HCT116 (cell line): ENCODE results near the gene P2RX3. TPM values are rescaled to one million over a fixed set of nuclear protein-coding genes. Genes with fewer than 3 reads are reported as not detected.
A peak's percentile ranks its signal among the peaks of the same experiment; 100 is the strongest.

Experiments
- ATAC-seq: fragments of 200-7000 bp; cut with Tn5 transposase; 2 replicates; pipeline ENCODE4 v1.9.1; 2020; ENCODE audit warnings: mild to moderate bottlenecking, moderate library complexity
- BruUV-seq: library from RNA; stranded (reverse); fragments of 400-500 nt; replicated peaks from 2 replicates; lab custom pipeline; 2021; lab: Mats Ljungman, UMichigan
- CTCF ChIA-PET: fragments of 300-600 bp; sonication (Branson Sonifier 250); formaldehyde crosslinking; loops from one replicate; lab custom pipeline; 2021; ENCODE audit warnings: antibody characterized with exemption; lab: Charles Lee
- POLR2A ChIA-PET: fragments of 300-600, 350-600 bp; sonication (Branson Sonifier 250); formaldehyde crosslinking; loops from one replicate; lab custom pipeline; 2021; ENCODE audit warnings: antibody characterized with exemption; lab: Charles Lee
- RAD21 ChIA-PET, 2 experiments: fragments of 300-600 bp; sonication (Branson Sonifier 250); formaldehyde crosslinking; loops; one replicate each; lab custom pipeline; 2023; ENCODE audit warnings: low total read pairs in 2 of 2; ENCODE audit not compliant: uncharacterized antibody in 2 of 2, unreplicated experiment in 2 of 2, low non-redundant PET in 1 of 2; lab: Charles Lee
- DNase-seq: peaks from one replicate; pipeline ENCODE4 v3.0.0-alpha.2; 2010; ENCODE audit warnings: low read depth, low spot score
- H2AFZ ChIP-seq: fragments of 200-600 bp; shearing (Covaris generic), sonication (generic); 2 replicates; pipeline ENCODE4 v1.6.1; 2017; ENCODE audit warnings: low read depth, mixed run types, mixed read lengths, antibody characterized with exemption, low read length; ENCODE audit not compliant: poor library complexity, severe bottlenecking
- H3K27ac ChIP-seq: 2 replicates; pipeline ENCODE4 v1.5.1; 2012; ENCODE audit warnings: low read depth, low read length
- H3K27me3 ChIP-seq: fragments of 200-600 bp; sonication (generic); 2 replicates; pipeline ENCODE4 v1.6.1; 2016; ENCODE audit warnings: mixed run types, low read length, mixed read lengths; ENCODE audit not compliant: insufficient read depth
- H3K36me3 ChIP-seq, 2 experiments: fragments of 200-500 bp in 1 of 2; fragments of 200-600 bp in 1 of 2; sonication (Bioruptor generic) in 1 of 2; sonication (generic) in 1 of 2; 2 replicates each; pipeline versions ENCODE4 v1.5.1 to v1.6.1; 2014 to 2016; ENCODE audit warnings: low read length in 2 of 2, inconsistent platforms in 1 of 2, mixed read lengths in 1 of 2, mixed run types in 1 of 2; ENCODE audit not compliant: insufficient read depth in 2 of 2, control insufficient read depth in 1 of 2
- H3K4me1 ChIP-seq, 2 experiments: fragments of 200-600 bp in 1 of 2; sonication (generic) in 1 of 2; 2 replicates each; pipeline versions ENCODE4 v1.5.1 to v1.6.1; 2012 to 2017; ENCODE audit warnings: low read length in 2 of 2, inconsistent platforms in 1 of 2, mild to moderate bottlenecking in 1 of 2, mixed read lengths in 1 of 2, mixed run types in 1 of 2, moderate library complexity in 1 of 2; ENCODE audit not compliant: insufficient read depth in 2 of 2, control insufficient read depth in 1 of 2
- H3K4me2 ChIP-seq: fragments of 200-600 bp; sonication (generic); 2 replicates; pipeline ENCODE4 v1.6.1; 2017; ENCODE audit warnings: mixed run types, low read length, mixed read lengths
- H3K4me3 ChIP-seq, 2 experiments: fragments of 200-600 bp in 1 of 2; sonication (generic) in 1 of 2; replicated peaks in 1 of 2; 2 replicates each; pipeline ENCODE4 v1.5.1; 2011 to 2016; ENCODE audit warnings: low read length in 2 of 2, control low read depth in 1 of 2, low read depth in 1 of 2, mild to moderate bottlenecking in 1 of 2, mixed read lengths in 1 of 2, mixed run types in 1 of 2
- H3K79me2 ChIP-seq: fragments of 200-600 bp; sonication (generic); 2 replicates; pipeline ENCODE4 v1.6.1; 2017; ENCODE audit warnings: mild to moderate bottlenecking, mixed run types, low read length, moderate library complexity, mixed read lengths; ENCODE audit not compliant: insufficient read depth
- H3K9ac ChIP-seq: fragments of 200-600 bp; sonication (generic); 2 replicates; pipeline ENCODE4 v1.6.1; 2016; ENCODE audit warnings: low read length, mixed read lengths
- H3K9me2 ChIP-seq: fragments of 200-600 bp; sonication (generic), shearing (Covaris generic); 2 replicates; pipeline ENCODE4 v1.6.1; 2017; ENCODE audit warnings: mixed run types, mild to moderate bottlenecking, moderate library complexity; ENCODE audit not compliant: insufficient read depth
- H3K9me3 ChIP-seq, 2 experiments: fragments of 200-500 bp in 1 of 2; fragments of 200-600 bp in 1 of 2; sonication (Bioruptor generic) in 1 of 2; sonication (generic) in 1 of 2; 2 replicates each; pipeline ENCODE4 v1.6.1; 2014 to 2017; ENCODE audit warnings: low read length in 2 of 2, mixed read lengths in 2 of 2, inconsistent platforms in 1 of 2, low read depth in 1 of 2, mild to moderate bottlenecking in 1 of 2, mixed run types in 1 of 2, moderate library complexity in 1 of 2; ENCODE audit not compliant: control insufficient read depth in 1 of 2, insufficient read depth in 1 of 2
- H4K20me1 ChIP-seq: fragments of 200-600 bp; sonication (generic), shearing (Covaris generic); 2 replicates; pipeline ENCODE4 v1.6.1; 2017; ENCODE audit warnings: mixed run types, mild to moderate bottlenecking, moderate library complexity; ENCODE audit not compliant: insufficient read depth
- CEBPB ChIP-seq: IDR thresholded peaks from 2 replicates; pipeline ENCODE4 v1.6.1; 2012; ENCODE audit warnings: low read depth
- ELF1 ChIP-seq: IDR thresholded peaks from 2 replicates; pipeline ENCODE4 v1.6.1; 2012; ENCODE audit warnings: low read depth, borderline replicate concordance
- EZH2 ChIP-seq: fragments of 200-600 bp; sonication (generic); IDR thresholded peaks from 2 replicates; pipeline ENCODE4 v1.6.1; 2017; ENCODE audit warnings: antibody characterized with exemption, mixed run types
- FOSL1 ChIP-seq: IDR thresholded peaks from 2 replicates; pipeline ENCODE4 v1.6.1; 2012; ENCODE audit warnings: low read depth
- JUND ChIP-seq: IDR thresholded peaks from 2 replicates; pipeline ENCODE4 v1.6.1; 2012
- POLR2A ChIP-seq: IDR thresholded peaks from 2 replicates; pipeline ENCODE4 v1.7.0; 2011; ENCODE audit warnings: borderline replicate concordance; ENCODE audit not compliant: insufficient read depth, insufficient read length; ENCODE audit errors: extremely low read depth
- POLR2AphosphoS5 ChIP-seq: IDR thresholded peaks from 2 replicates; pipeline ENCODE4 v1.6.1; 2011; ENCODE audit warnings: mild to moderate bottlenecking, low read depth, low read length, moderate library complexity
- RAD21 ChIP-seq: IDR thresholded peaks from 2 replicates; pipeline ENCODE4 v1.6.1; 2012; ENCODE audit warnings: low read depth, mild to moderate bottlenecking
- SIN3A ChIP-seq: IDR thresholded peaks from 2 replicates; pipeline ENCODE4 v1.6.1; 2012; ENCODE audit warnings: low read depth
- SP1 ChIP-seq: IDR thresholded peaks from 2 replicates; pipeline ENCODE4 v1.6.1; 2012; ENCODE audit warnings: low read depth
- TCF7L2 ChIP-seq: IDR thresholded peaks from 2 replicates; pipeline ENCODE4 v1.7.0; 2011; ENCODE audit warnings: borderline replicate concordance, inconsistent platforms; ENCODE audit not compliant: insufficient read depth, insufficient read length; ENCODE audit errors: extremely low read depth
- intact Hi-C: fragments of 100-400 bp; cut with micrococcal nuclease; formaldehyde crosslinking; loops from 2 replicates; pipeline ENCODE4 v1.10.0; 2022
- total RNA-seq: library from RNA; stranded (reverse); gene quantifications from one replicate; pipeline ENCODE4 v1.2.1, GENCODE V29; 2021; ENCODE audit not compliant: unreplicated experiment
- TF ChIP-seq, protein P1 (sequence below), 3 experiments: fragments of 200-600 bp in 1 of 3; sonication (generic) in 1 of 3; IDR thresholded peaks in 2 of 3; conservative IDR thresholded peaks in 1 of 3; 2 replicates each; pipeline ENCODE4 v1.5.1; 2012 to 2017; ENCODE audit warnings: low read depth in 2 of 3, low read length in 2 of 3, antibody characterized with exemption in 1 of 3, borderline replicate concordance in 1 of 3, control low read depth in 1 of 3, mild to moderate bottlenecking in 1 of 3, mixed read lengths in 1 of 3, mixed run types in 1 of 3, moderate library complexity in 1 of 3; ENCODE audit not compliant: insufficient read depth in 1 of 3
- TF ChIP-seq, protein P2 (sequence below): IDR thresholded peaks from 2 replicates; pipeline ENCODE4 v1.6.1; 2012
- TF ChIP-seq, protein P3 (sequence below): IDR thresholded peaks from 2 replicates; pipeline ENCODE4 v1.6.1; 2012
- TF ChIP-seq, protein P4 (sequence below): IDR thresholded peaks from 2 replicates; pipeline ENCODE4 v1.6.1; 2011; ENCODE audit warnings: mild to moderate bottlenecking, low read length, moderate library complexity; ENCODE audit not compliant: insufficient replicate concordance; ENCODE audit errors: extremely low read depth

The P2RX3 gene
- total RNA-seq, 1 experiment from 2014 or later, result not detected

DNA sequence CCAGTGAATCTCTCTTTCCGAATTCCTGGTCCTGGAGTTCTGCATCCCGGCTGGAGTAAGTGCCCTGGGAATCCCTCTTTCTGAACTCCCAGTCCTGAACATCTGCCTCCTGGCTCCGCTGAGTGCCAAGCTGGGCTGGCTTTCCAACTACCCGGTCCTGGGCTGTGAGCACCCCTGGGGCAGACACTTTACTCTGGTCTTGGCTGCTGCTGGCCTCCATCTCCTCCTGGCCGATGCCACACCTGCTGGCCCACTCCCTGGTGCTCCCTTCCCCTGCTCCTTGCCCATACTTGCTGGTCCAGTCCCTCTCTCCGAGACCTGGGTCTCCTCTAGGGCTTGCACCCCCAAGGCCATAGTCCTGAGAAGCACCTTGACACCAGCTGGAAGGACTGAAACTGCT lies 28.1 kb upstream of the P2RX3 start:
- ATAC-seq, result no peak
- no peak overlapping the region for H3K9ac ChIP-seq
- no peak overlapping the region for H3K27ac ChIP-seq
- peak overlapping the region; percentile 91 for H3K4me2 ChIP-seq
- H3K36me3 ChIP-seq, result peaks cover 13% of the 10 kb centered on the region in 2 experiments; a peak in 3 of 4 replicates
- H2AFZ ChIP-seq, result no peak overlapping the region
- DNase-seq, result no peak
- no peaks in the 10 kb centered on the region for H3K27me3 ChIP-seq
- no peaks in the 10 kb centered on the region for H3K9me2 ChIP-seq
- ChIA-PET POLR2A (interaction anchor here (4.7 kb wide), 1 partner anchor 13 kb away, joined by 42 read pairs; the partner anchor contains the start of gene TNKS1BP1), CTCF (no interaction called here), RAD21 (no interaction called here)
- BruUV-seq, result no TSS peak
- H3K4me3 ChIP-seq, result no peak overlapping the region
- peaks cover 13 to 23% of the 10 kb centered on the region in 2 experiments for H3K4me1 ChIP-seq
- H4K20me1 ChIP-seq, result no peaks in the 10 kb centered on the region
- no peak for TF ChIP-seq POLR2AphosphoS5
- TF ChIP-seq POLR2A, result no peak
- TF ChIP-seq SP1, result no peak
- TF ChIP-seq RAD21, result no peak
- no peak for TF ChIP-seq SIN3A
- TF ChIP-seq JUND, result no peak
- TF ChIP-seq, protein P1, sequence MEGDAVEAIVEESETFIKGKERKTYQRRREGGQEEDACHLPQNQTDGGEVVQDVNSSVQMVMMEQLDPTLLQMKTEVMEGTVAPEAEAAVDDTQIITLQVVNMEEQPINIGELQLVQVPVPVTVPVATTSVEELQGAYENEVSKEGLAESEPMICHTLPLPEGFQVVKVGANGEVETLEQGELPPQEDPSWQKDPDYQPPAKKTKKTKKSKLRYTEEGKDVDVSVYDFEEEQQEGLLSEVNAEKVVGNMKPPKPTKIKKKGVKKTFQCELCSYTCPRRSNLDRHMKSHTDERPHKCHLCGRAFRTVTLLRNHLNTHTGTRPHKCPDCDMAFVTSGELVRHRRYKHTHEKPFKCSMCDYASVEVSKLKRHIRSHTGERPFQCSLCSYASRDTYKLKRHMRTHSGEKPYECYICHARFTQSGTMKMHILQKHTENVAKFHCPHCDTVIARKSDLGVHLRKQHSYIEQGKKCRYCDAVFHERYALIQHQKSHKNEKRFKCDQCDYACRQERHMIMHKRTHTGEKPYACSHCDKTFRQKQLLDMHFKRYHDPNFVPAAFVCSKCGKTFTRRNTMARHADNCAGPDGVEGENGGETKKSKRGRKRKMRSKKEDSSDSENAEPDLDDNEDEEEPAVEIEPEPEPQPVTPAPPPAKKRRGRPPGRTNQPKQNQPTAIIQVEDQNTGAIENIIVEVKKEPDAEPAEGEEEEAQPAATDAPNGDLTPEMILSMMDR (IDR thresholded peaks at IDR 0.05 in 2 of 3, conservative IDR thresholded peaks at IDR 0.05 in 1 of 3; ENCODE audit: borderline replicate concordance in 1 of 3, insufficient read depth in 1 of 3, low read depth in 2 of 3, low read length in 2 of 3), result no peak
- TF ChIP-seq, protein P2, sequence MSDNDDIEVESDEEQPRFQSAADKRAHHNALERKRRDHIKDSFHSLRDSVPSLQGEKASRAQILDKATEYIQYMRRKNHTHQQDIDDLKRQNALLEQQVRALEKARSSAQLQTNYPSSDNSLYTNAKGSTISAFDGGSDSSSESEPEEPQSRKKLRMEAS, result no peak
- no peak for TF ChIP-seq TCF7L2
- no peak for TF ChIP-seq EZH2
- TF ChIP-seq CEBPB, result no peak
- TF ChIP-seq, protein P3, sequence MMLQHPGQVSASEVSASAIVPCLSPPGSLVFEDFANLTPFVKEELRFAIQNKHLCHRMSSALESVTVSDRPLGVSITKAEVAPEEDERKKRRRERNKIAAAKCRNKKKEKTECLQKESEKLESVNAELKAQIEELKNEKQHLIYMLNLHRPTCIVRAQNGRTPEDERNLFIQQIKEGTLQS, result no peak
- TF ChIP-seq FOSL1, result no peak
- TF ChIP-seq, protein P4, sequence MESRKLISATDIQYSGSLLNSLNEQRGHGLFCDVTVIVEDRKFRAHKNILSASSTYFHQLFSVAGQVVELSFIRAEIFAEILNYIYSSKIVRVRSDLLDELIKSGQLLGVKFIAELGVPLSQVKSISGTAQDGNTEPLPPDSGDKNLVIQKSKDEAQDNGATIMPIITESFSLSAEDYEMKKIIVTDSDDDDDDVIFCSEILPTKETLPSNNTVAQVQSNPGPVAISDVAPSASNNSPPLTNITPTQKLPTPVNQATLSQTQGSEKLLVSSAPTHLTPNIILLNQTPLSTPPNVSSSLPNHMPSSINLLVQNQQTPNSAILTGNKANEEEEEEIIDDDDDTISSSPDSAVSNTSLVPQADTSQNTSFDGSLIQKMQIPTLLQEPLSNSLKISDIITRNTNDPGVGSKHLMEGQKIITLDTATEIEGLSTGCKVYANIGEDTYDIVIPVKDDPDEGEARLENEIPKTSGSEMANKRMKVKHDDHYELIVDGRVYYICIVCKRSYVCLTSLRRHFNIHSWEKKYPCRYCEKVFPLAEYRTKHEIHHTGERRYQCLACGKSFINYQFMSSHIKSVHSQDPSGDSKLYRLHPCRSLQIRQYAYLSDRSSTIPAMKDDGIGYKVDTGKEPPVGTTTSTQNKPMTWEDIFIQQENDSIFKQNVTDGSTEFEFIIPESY, result no peak
- TF ChIP-seq ELF1, result no peak
- 0 out of 2 replicates have a peak, but pooled peaks cover 4% of the 10 kb centered on the region for H3K79me2 ChIP-seq
- intact Hi-C loops, result no loop called here
- H3K9me3 ChIP-seq, result no peaks in the 10 kb centered on the region
